ENCODE measurements around the gene FRMD7.

Gene FRMD7

DNA sequence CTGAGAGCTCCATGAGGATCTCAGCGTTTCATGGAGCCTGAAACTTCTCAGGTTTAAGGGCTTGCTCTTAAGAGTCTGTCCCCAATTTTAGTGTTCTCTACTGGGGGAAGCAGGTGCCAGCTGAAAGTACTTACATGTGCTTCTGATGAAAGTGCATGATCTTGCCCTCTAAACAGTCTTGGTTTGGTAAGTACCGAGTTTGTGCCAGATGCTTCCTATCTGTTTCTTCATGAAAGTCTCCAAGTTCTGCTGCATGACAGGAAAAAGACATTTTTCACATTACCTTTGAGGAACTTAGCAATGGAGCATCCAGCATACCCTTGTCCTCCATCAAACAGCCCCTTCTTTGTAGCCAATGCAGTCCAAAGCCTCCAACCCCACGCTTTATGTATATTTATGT, 42.0 kb downstream of the FRMD7 start:
- Histone ChIP-seq H3K9me3 (ENCODE audit: severe bottlenecking) (no peaks in the 10 kb centered on the region), H3K36me3 (no peaks in the 10 kb centered on the region), H3K27ac (no peak overlapping the region), H3K27me3 (ENCODE audit: insufficient read depth, low read depth, severe bottlenecking) (peaks cover 30% of the 10 kb centered on the region), H3K4me3 (ENCODE audit: low read depth, low read length) (no peak overlapping the region)
- no peak for DNase-seq
- TF ChIP-seq, protein P1, sequence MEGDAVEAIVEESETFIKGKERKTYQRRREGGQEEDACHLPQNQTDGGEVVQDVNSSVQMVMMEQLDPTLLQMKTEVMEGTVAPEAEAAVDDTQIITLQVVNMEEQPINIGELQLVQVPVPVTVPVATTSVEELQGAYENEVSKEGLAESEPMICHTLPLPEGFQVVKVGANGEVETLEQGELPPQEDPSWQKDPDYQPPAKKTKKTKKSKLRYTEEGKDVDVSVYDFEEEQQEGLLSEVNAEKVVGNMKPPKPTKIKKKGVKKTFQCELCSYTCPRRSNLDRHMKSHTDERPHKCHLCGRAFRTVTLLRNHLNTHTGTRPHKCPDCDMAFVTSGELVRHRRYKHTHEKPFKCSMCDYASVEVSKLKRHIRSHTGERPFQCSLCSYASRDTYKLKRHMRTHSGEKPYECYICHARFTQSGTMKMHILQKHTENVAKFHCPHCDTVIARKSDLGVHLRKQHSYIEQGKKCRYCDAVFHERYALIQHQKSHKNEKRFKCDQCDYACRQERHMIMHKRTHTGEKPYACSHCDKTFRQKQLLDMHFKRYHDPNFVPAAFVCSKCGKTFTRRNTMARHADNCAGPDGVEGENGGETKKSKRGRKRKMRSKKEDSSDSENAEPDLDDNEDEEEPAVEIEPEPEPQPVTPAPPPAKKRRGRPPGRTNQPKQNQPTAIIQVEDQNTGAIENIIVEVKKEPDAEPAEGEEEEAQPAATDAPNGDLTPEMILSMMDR (IDR thresholded peaks at IDR 0.05; ENCODE audit: low read depth, low read length): no peak

DNA sequence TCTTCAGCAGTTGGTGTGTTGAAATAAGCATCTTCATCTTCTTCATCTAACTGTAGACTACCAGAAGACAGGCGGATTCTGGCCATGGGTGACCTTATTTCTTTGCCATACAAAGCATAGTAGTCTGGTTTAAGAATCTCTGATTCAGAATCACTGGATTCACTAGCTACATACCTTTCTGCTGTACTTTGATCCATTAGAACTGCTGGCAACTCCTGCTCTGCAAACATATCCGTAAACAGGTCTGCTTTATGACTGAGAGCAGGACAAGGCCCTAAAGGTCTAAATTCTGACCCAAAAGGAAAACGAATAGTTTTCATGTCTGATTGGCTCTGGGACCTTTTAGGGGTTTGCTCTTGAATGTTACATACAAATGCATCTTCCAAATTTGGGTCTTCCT, 49.9 kb downstream of the FRMD7 start:
- Histone ChIP-seq H3K36me3 (no peaks in the 10 kb centered on the region), H3K27ac (no peak overlapping the region), H3K27me3 (ENCODE audit: insufficient read depth, low read depth, severe bottlenecking) (peaks cover 6% of the 10 kb centered on the region), H3K9me3 (ENCODE audit: severe bottlenecking) (no peaks in the 10 kb centered on the region), H3K4me3 (ENCODE audit: low read depth, low read length) (no peak overlapping the region)
- no peak for DNase-seq
- TF ChIP-seq, protein P1 (IDR thresholded peaks at IDR 0.05; ENCODE audit: low read depth, low read length): no peak

DNA sequence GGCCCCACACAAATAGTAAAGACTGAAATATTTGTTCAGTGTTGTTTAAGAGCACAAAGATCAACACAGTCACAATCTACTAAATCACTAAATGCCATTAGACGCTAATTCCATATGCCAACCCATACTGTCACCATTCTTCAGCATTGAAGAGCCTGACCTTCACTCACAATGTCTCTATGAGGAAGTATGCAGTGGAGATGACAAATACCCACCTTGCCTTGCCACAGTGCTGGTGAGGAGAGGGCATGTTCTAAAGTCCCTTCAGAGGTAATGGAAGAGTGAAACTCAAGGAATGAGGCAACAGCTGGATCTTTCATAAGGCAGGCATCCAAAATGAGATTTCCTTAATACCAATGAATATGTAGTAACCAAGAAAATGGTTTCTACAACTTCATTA, 50.4 kb downstream of the FRMD7 start:
- H3K36me3 ChIP-seq: no peaks in the 10 kb centered on the region
- no peaks in the 10 kb centered on the region for H3K9me3 ChIP-seq (ENCODE audit: severe bottlenecking)
- TF ChIP-seq, protein P1 (IDR thresholded peaks at IDR 0.05; ENCODE audit: low read depth, low read length): no peak
- no peak overlapping the region for H3K27ac ChIP-seq
- DNase-seq: no peak
- peaks cover 1% of the 10 kb centered on the region for H3K27me3 ChIP-seq (ENCODE audit: insufficient read depth, low read depth, severe bottlenecking)
- no peak overlapping the region for H3K4me3 ChIP-seq (ENCODE audit: low read depth, low read length)

DNA sequence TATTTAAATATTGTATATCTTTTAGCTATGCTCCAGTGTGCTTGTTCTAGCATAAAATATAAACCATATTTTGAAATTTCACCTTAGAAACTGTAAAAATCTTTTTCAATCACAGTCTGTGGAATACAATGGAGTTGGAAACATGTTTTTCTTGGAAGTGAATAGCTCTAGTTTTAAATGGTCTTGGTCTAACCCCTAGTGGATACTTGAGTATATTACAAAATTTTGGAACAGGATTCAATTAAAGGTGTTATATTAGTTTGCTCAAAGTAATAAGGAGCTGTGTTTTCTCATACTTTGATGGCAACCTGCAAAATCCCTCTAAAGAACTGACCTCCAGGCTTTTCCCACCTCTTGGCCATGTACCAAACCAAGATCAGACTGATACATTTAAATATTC, 56.6 kb downstream of the FRMD7 start:
- Histone ChIP-seq H3K36me3 (no peaks in the 10 kb centered on the region), H3K27ac (no peak overlapping the region), H3K27me3 (ENCODE audit: insufficient read depth, low read depth, severe bottlenecking) (no peaks in the 10 kb centered on the region), H3K4me3 (ENCODE audit: low read depth, low read length) (no peak overlapping the region), H3K9me3 (ENCODE audit: severe bottlenecking) (no peaks in the 10 kb centered on the region)
- TF ChIP-seq, protein P1 (IDR thresholded peaks at IDR 0.05; ENCODE audit: low read depth, low read length): no peak
- no peak for DNase-seq

DNA sequence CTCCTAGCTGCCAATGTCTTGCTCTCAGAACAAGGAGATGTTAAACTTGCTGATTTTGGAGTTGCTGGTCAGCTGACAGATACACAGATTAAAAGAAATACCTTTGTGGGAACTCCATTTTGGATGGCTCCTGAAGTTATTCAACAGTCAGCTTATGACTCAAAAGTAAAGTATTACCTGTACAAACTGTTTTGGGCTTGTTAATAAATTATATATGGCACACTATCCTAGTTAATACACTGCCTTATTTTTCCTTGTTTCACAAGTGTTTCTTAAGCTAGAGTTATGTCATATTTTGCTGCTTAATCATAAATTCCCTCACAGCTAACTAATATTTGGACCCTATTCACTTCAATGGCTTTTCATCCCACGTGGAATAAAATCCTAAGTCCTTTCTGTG, 59.4 kb downstream of the FRMD7 start:
- no peak for DNase-seq
- no peaks in the 10 kb centered on the region for H3K9me3 ChIP-seq (ENCODE audit: severe bottlenecking)
- no peak overlapping the region for H3K4me3 ChIP-seq (ENCODE audit: low read depth, low read length)
- TF ChIP-seq, protein P1 (IDR thresholded peaks at IDR 0.05; ENCODE audit: low read depth, low read length): no peak
- no peaks in the 10 kb centered on the region for H3K36me3 ChIP-seq
- no peaks in the 10 kb centered on the region for H3K27me3 ChIP-seq (ENCODE audit: insufficient read depth, low read depth, severe bottlenecking)
- H3K27ac ChIP-seq: no peak overlapping the region

DNA sequence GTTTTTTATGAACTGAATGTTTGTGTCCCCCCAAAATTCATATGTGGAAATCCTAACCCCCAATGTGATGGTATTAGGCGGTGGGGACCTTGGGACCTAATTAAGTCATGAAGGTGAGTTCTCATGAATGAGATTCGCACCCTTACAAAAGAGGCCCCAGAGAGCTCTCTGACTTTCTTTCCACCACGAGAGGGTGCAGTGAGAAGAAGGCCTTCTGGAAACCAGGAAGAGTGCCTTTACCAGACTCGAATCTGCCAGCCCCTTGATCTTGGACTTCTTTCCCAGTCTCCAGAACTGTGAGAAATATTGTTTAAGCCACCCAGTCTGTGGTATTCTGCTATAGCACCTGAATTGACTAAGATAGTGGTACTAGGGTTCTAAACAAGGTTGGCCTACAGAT, 64.0 kb downstream of the FRMD7 start:
- Histone ChIP-seq H3K9me3 (ENCODE audit: severe bottlenecking) (no peaks in the 10 kb centered on the region), H3K4me3 (ENCODE audit: low read depth, low read length) (no peak overlapping the region), H3K27me3 (ENCODE audit: insufficient read depth, low read depth, severe bottlenecking) (no peaks in the 10 kb centered on the region), H3K27ac (no peak overlapping the region), H3K36me3 (no peaks in the 10 kb centered on the region)
- no peak for DNase-seq
- TF ChIP-seq, protein P1 (IDR thresholded peaks at IDR 0.05; ENCODE audit: low read depth, low read length): no peak

All from WERI-Rb-1 (cell line).